HepG2 (cell line): Measurements from ENCODE around the gene TUT1.

Source experiments
- AKAP8 ChIP-seq: sonication (generic); formaldehyde crosslinking; IDR thresholded peaks from 2 replicates; pipeline ENCODE4 v1.5.1; 2020; ENCODE audit warnings: mild to moderate bottlenecking, missing genetic modification reagents
- CBX5 ChIP-seq: sonication (generic); formaldehyde crosslinking; IDR thresholded peaks from 2 replicates; pipeline ENCODE4 v1.4.0; 2020; ENCODE audit warnings: missing genetic modification reagents, borderline replicate concordance
- CEBPB ChIP-seq: IDR thresholded peaks from 2 replicates; pipeline ENCODE4 v1.6.1; 2011; ENCODE audit warnings: low read depth, low read length, improper control_type of control experiment, borderline replicate concordance
- CTCF ChIP-seq: sonication (generic); formaldehyde crosslinking; IDR thresholded peaks from 2 replicates; pipeline ENCODE4 v1.5.0; 2020; ENCODE audit warnings: mild to moderate bottlenecking, missing genetic modification reagents, moderate library complexity
- FOXM1 ChIP-seq: sonication (generic); formaldehyde crosslinking; IDR thresholded peaks from 2 replicates; pipeline ENCODE4 v1.5.0; 2020; ENCODE audit warnings: missing genetic modification reagents
- KDM4B ChIP-seq: sonication (generic); formaldehyde crosslinking; IDR thresholded peaks from 2 replicates; pipeline ENCODE4 v1.4.0; 2020; ENCODE audit warnings: missing genetic modification reagents
- MAFK ChIP-seq, 2 experiments: IDR thresholded peaks in 1 of 2; conservative IDR thresholded peaks in 1 of 2; 2 replicates each; pipeline ENCODE4 v1.6.1; 2011; ENCODE audit warnings: improper control_type of control experiment in 2 of 2, low read length in 2 of 2
- MTF1 ChIP-seq: sonication (generic); formaldehyde crosslinking; IDR thresholded peaks from 2 replicates; pipeline ENCODE4 v1.5.0; 2020; ENCODE audit warnings: missing genetic modification reagents
- ZKSCAN1 ChIP-seq: fragments of 150-350 bp; IDR thresholded peaks from 2 replicates; pipeline ENCODE4 v1.6.1; 2014; ENCODE audit warnings: low read length
- ZNF552 ChIP-seq: sonication (generic); formaldehyde crosslinking; IDR thresholded peaks from 2 replicates; pipeline ENCODE4 v1.9.0; 2022; ENCODE audit warnings: missing genetic modification reagents, mild to moderate bottlenecking, borderline replicate concordance

- TF ChIP-seq MAFK (conservative IDR thresholded peaks at IDR 0.05 in 1 of 2, IDR thresholded peaks at IDR 0.05 in 1 of 2; ENCODE audit: low read length in 2 of 2) (no peak), CEBPB (no peak), ZNF552 (CRISPR knock-in tag) (no peak), ZKSCAN1 (no peak), AKAP8 (CRISPR knock-in tag) (no peak), CBX5 (CRISPR knock-in tag) (no peak), KDM4B (CRISPR knock-in tag) (no peak), MTF1 (no peak), CTCF (CRISPR knock-in tag) (no peak), FOXM1 (CRISPR knock-in tag) (no peak)
Measured at GRCh38 chr11:62621027-62621566, 29.8 kb upstream of the TUT1 start.
